Bronchial epithelial cell (primary cell): ENCODE measurements around the gene CLN3. TPM values are rescaled to one million over a fixed set of nuclear protein-coding genes. Genes with fewer than 3 reads are reported as not detected.
A peak's percentile ranks its signal among the peaks of the same experiment; 100 is the strongest.

Experiments
- DNase-seq: peaks from one replicate; pipeline ENCODE4 v3.0.0-alpha.2; 2010; ENCODE audit warnings: low read depth
- FAIRE-seq: peaks from 2 replicates; lab custom pipeline; 2011; peaks lifted over from hg19 to GRCh38; lab: Jason Lieb, UNC
- H3K27me3 ChIP-seq: 2 replicates; pipeline ENCODE4 v1.5.1; 2011; ENCODE audit warnings: low read length; ENCODE audit not compliant: control insufficient read depth, insufficient read depth
- H3K36me3 ChIP-seq: 2 replicates; pipeline ENCODE4 v1.5.1; 2011; ENCODE audit warnings: low read length; ENCODE audit not compliant: control insufficient read depth, insufficient read depth
- H3K4me3 ChIP-seq: 2 replicates; pipeline ENCODE4 v1.5.1; 2011; ENCODE audit warnings: mild to moderate bottlenecking, low read depth, low read length, control low read depth
- CTCF ChIP-seq: IDR thresholded peaks from 2 replicates; pipeline ENCODE4 v1.5.1; 2011; ENCODE audit warnings: mild to moderate bottlenecking, moderate library complexity, low read length, control low read depth, inconsistent platforms; ENCODE audit not compliant: insufficient read depth, severe bottlenecking
- total RNA-seq: library from RNA; depleted of rRNA; stranded (reverse); fragments of >200 nt; gene quantifications from 2 replicates; pipeline ENCODE4 v1.2.1, GENCODE V29; 2014

The CLN3 gene
- total RNA-seq, 1 donor from 2014 or later, result 9.5 TPM

GRCh38 chr16:28520672-28521071 lies 28.8 kb upstream of the CLN3 start:
- DNase-seq, result no peak

GRCh38 chr16:28514246-28514645 lies 22.4 kb upstream of the CLN3 start:
- no peaks in the 10 kb centered on the region for H3K27me3 ChIP-seq
- FAIRE-seq (no peak), DNase-seq (no peak)
- no peaks in the 10 kb centered on the region for H3K36me3 ChIP-seq
- H3K4me3 ChIP-seq, result no peak overlapping the region
- TF ChIP-seq CTCF, result no peak

More at GRCh38 chr16:28520672-28521071, 28.8 kb upstream of the CLN3 start:
- no peak for TF ChIP-seq CTCF
- no peak for FAIRE-seq
- H3K36me3 ChIP-seq, result no peaks in the 10 kb centered on the region
- no peak overlapping the region for H3K4me3 ChIP-seq
- no peaks in the 10 kb centered on the region for H3K27me3 ChIP-seq

GRCh38 chr16:28513484-28514181 lies 21.8 kb upstream of the CLN3 start:
- Histone ChIP-seq H3K36me3 (no peaks in the 10 kb centered on the region), H3K27me3 (no peaks in the 10 kb centered on the region), H3K4me3 (no peak overlapping the region)
- DNase-seq (peak; percentile 35), FAIRE-seq (no peak)
- no peak for TF ChIP-seq CTCF

- Histone ChIP-seq H3K36me3 (no peaks in the 10 kb centered on the region), H3K4me3 (no peak overlapping the region), H3K27me3 (peaks cover 2% of the 10 kb centered on the region)
- no peak for DNase-seq
- TF ChIP-seq CTCF, result no peak
- FAIRE-seq, result no peak
Observed at GRCh38 chr16:28511801-28512789, 20.2 kb upstream of the CLN3 start.

- Histone ChIP-seq H3K36me3 (no peaks in the 10 kb centered on the region), H3K4me3 (no peak overlapping the region), H3K27me3 (peaks cover 3% of the 10 kb centered on the region)
- DNase-seq, result no peak
- FAIRE-seq, result no peak
- no peak for TF ChIP-seq CTCF
Observed at GRCh38 chr16:28511031-28511430, 19.2 kb upstream of the CLN3 start.
